Activated naive CD4-positive, alpha-beta T cell treated with anti-CD3 and anti-CD28 coated beads, Interleukin-2, amount 10 ng/mL, durations not matched to agents 7 days and 5 days (primary cell): ENCODE results near the gene SCUBE1.

Experiments used
- CTCF ChIA-PET: fragments of 350-600 bp; sonication (Branson Sonifier 250); formaldehyde crosslinking; loops from one replicate; lab custom pipeline; 2021; ENCODE audit warnings: antibody characterized with exemption; lab: Charles Lee
- DNase-seq: peaks from one replicate; pipeline ENCODE4 v3.0.0-alpha.2; 2020
- H3K27ac Mint-ChIP-seq: one replicate; pipeline ENCODE4 v1.8.0; 2021; ENCODE audit warnings: mild to moderate bottlenecking, moderate library complexity, mixed read lengths
- H3K27me3 Mint-ChIP-seq: one replicate; pipeline ENCODE4 v1.8.0; 2021; ENCODE audit warnings: mild to moderate bottlenecking, mixed read lengths
- H3K36me3 Mint-ChIP-seq: one replicate; pipeline ENCODE4 v1.8.0; 2021; ENCODE audit warnings: mixed read lengths
- H3K4me1 Mint-ChIP-seq: one replicate; pipeline ENCODE4 v1.8.0; 2021; ENCODE audit warnings: mixed read lengths
- H3K4me3 Mint-ChIP-seq: one replicate; pipeline ENCODE4 v1.8.0; 2021; ENCODE audit warnings: mild to moderate bottlenecking, moderate library complexity, mixed read lengths
- H3K9me3 Mint-ChIP-seq: one replicate; pipeline ENCODE4 v1.8.0; 2021; ENCODE audit warnings: mixed read lengths

The SCUBE1 gene

GRCh38 chr22:43241138-43241597 lies 102.0 kb downstream of the SCUBE1 start:
- H3K36me3 Mint-ChIP-seq = no peaks in the 10 kb centered on the region
- CTCF ChIA-PET = interaction anchor here (1.3 kb wide), 1 partner anchor 10 kb away, joined by 4 read pairs; no protein-coding TSS in a partner anchor
- no peak for DNase-seq
- no peak overlapping the region for H3K27ac Mint-ChIP-seq
- no peaks in the 10 kb centered on the region for H3K9me3 Mint-ChIP-seq
- H3K27me3 Mint-ChIP-seq = peaks cover 45% of the 10 kb centered on the region
- H3K4me1 Mint-ChIP-seq = no peaks in the 10 kb centered on the region
- H3K4me3 Mint-ChIP-seq = no peak overlapping the region

DNA sequence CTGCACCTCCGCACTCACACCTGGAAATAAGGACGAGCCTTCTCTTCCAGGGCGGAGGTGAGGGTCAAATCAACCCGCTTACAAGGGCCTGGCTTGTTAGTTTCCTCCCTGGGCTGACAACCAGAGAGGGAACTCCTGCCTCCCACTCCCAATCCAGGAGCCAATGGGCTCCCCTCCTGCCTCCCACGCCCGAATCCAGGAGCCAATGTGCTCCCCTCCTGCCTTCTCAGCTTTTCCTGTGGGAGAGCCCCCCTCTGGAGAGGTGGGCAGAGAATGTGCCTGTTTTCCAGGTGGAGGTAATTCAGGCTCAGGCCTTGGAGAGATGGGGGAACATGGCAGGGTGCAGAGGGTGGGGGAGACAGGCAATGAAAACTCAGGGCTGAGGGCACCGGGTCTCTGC lies 102.6 kb downstream of the SCUBE1 start:
- Mint-ChIP-seq H3K27me3 (peaks cover 44% of the 10 kb centered on the region), H3K4me1 (no peaks in the 10 kb centered on the region), H3K4me3 (no peak overlapping the region), H3K9me3 (no peaks in the 10 kb centered on the region), H3K36me3 (no peaks in the 10 kb centered on the region), H3K27ac (no peak overlapping the region)
- CTCF ChIA-PET = interaction anchor here (1.3 kb wide), 1 partner anchor 9 kb away, joined by 4 read pairs; no protein-coding TSS in a partner anchor
- no peak for DNase-seq

DNA sequence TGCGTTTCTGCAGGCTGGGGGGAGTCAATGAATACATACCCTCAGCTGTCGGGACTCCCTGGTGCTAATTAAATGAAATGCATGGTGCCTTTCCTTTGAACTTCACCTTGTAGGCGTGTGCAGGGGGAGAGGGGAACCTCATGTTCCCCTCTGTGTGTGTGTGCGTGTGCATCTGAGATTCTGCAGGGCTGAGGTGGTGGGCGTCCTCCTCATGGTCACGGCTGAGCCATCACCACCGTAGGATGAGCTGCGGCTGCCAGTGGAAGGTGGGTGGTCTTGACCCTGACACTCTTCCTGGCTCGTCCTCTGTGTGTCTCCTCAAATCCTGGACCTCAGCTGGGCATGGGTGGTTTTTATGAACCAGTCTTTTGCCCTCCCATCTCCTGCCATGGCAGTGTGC lies 103.2 kb downstream of the SCUBE1 start:
- no peaks in the 10 kb centered on the region for H3K9me3 Mint-ChIP-seq
- H3K36me3 Mint-ChIP-seq = no peaks in the 10 kb centered on the region
- no peak for DNase-seq
- peaks cover 46% of the 10 kb centered on the region for H3K27me3 Mint-ChIP-seq
- H3K27ac Mint-ChIP-seq = no peak overlapping the region
- no peaks in the 10 kb centered on the region for H3K4me1 Mint-ChIP-seq
- CTCF ChIA-PET = no interaction called here
- H3K4me3 Mint-ChIP-seq = no peak overlapping the region

GRCh38 chr22:43239193-43239780 lies 103.9 kb downstream of the SCUBE1 start:
- H3K9me3 Mint-ChIP-seq = no peaks in the 10 kb centered on the region
- CTCF ChIA-PET = interaction anchor here (0.7 kb wide), 1 partner anchor 110 kb away, joined by 3 read pairs; no protein-coding TSS in a partner anchor
- no peaks in the 10 kb centered on the region for H3K36me3 Mint-ChIP-seq
- DNase-seq = no peak
- peaks cover 50% of the 10 kb centered on the region for H3K27me3 Mint-ChIP-seq
- no peaks in the 10 kb centered on the region for H3K4me1 Mint-ChIP-seq
- no peak overlapping the region for H3K4me3 Mint-ChIP-seq
- H3K27ac Mint-ChIP-seq = no peak overlapping the region

DNA sequence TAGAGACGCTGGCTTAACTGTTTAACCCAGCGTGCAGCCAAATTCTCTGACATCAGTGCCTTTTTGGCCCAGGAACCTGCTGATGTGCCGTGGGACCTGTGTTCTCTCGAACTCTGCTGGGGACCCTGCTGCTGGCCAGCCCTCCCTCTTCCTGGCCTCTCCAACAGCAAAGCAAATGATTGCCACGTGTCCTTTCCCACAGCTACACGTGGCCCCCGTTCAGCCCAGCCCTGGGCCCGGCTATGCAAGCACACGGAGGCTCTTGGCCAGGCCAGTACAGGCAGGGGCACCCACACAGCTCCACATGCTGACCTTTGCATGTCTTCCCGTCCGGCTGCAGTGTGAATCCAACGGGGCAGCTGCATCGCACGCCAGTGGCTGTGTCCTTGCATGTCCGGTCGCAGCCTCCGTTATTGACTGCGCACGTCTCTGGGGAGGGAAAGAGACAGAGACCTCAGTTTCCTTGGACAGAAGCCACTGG lies 104.6 kb downstream of the SCUBE1 start:
- Mint-ChIP-seq H3K27me3 (peaks cover 50% of the 10 kb centered on the region), H3K36me3 (no peaks in the 10 kb centered on the region), H3K4me1 (no peaks in the 10 kb centered on the region), H3K27ac (no peak overlapping the region), H3K9me3 (no peaks in the 10 kb centered on the region), H3K4me3 (no peak overlapping the region)
- CTCF ChIA-PET = interaction anchor here (0.7 to 2.0 kb wide), 2 partner anchors 108 to 111 kb away, joined by 3 to 5 read pairs; no protein-coding TSS in a partner anchor
- DNase-seq = no peak

GRCh38 chr22:43237280-43237679 lies 105.9 kb downstream of the SCUBE1 start:
- no peaks in the 10 kb centered on the region for H3K4me1 Mint-ChIP-seq
- H3K9me3 Mint-ChIP-seq = no peaks in the 10 kb centered on the region
- H3K27ac Mint-ChIP-seq = no peak overlapping the region
- peaks cover 50% of the 10 kb centered on the region for H3K27me3 Mint-ChIP-seq
- no peak for DNase-seq
- H3K4me3 Mint-ChIP-seq = no peak overlapping the region
- H3K36me3 Mint-ChIP-seq = no peaks in the 10 kb centered on the region
- CTCF ChIA-PET = interaction anchor here (2.0 kb wide), 1 partner anchor 109 kb away, joined by 5 read pairs; no protein-coding TSS in a partner anchor

DNA sequence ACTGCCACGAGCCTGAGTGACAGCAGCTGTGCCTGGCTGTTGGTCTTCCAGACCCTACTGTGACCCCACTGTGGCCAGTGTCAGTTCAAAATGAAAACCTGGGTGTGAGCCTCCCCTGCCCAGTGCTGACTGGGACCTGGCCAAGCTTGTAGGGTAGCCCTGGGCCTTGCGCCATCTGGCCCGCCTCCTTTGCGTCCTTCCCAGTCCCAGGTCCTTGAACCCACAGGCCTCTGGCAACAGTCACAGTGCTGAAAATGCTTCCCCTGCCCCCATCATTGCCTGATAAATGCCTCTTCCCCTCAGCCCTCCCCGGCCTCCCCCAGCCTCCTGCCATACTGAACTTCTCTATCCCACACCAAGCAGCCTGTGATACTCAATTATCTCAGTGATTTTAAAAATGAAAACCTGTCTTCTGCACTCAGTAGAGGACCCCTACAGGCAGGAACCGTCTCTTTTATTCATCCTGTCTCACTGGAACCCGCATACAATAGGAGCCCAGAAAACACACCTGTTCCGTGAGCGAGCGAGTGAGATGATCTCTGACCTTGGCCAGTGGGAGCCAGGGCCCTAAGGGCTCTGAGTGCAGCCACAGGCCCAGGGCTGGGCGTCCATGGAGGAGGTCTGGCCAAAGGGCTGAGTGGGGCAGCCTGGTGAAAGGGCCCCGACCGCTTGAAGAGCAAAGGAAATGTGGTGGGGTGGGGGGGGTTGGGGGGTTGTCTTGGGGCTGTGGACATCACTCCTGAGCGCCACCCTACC lies 106.6 kb downstream of the SCUBE1 start:
- H3K27ac Mint-ChIP-seq = no peak overlapping the region
- H3K4me1 Mint-ChIP-seq = no peaks in the 10 kb centered on the region
- no peak overlapping the region for H3K4me3 Mint-ChIP-seq
- CTCF ChIA-PET = interaction anchor here (2.0 kb wide), 1 partner anchor 110 kb away, joined by 5 read pairs; no protein-coding TSS in a partner anchor
- no peak for DNase-seq
- no peaks in the 10 kb centered on the region for H3K9me3 Mint-ChIP-seq
- H3K36me3 Mint-ChIP-seq = no peaks in the 10 kb centered on the region
- H3K27me3 Mint-ChIP-seq = peaks cover 48% of the 10 kb centered on the region

- Mint-ChIP-seq H3K4me3 (no peak overlapping the region), H3K4me1 (peaks cover 5% of the 10 kb centered on the region), H3K9me3 (no peaks in the 10 kb centered on the region), H3K27me3 (peaks cover 45% of the 10 kb centered on the region), H3K36me3 (no peaks in the 10 kb centered on the region), H3K27ac (no peak overlapping the region)
- CTCF ChIA-PET = interaction anchor here (1.7 kb wide), 1 partner anchor 111 kb away, joined by 13 read pairs; no protein-coding TSS in a partner anchor
- DNase-seq = no peak
These were observed 107.4 kb downstream of the SCUBE1 start for GRCh38 chr22:43235445-43236409.

GRCh38 chr22:43234264-43234988 lies 108.7 kb downstream of the SCUBE1 start:
- Mint-ChIP-seq H3K4me3 (no peak overlapping the region), H3K36me3 (no peaks in the 10 kb centered on the region), H3K9me3 (no peaks in the 10 kb centered on the region), H3K27ac (no peak overlapping the region), H3K27me3 (peaks cover 35% of the 10 kb centered on the region), H3K4me1 (peaks cover 5% of the 10 kb centered on the region)
- CTCF ChIA-PET = interaction anchor here (1.7 kb wide), 1 partner anchor 112 kb away, joined by 13 read pairs; no protein-coding TSS in a partner anchor
- DNase-seq = no peak

- Mint-ChIP-seq H3K4me3 (no peak overlapping the region), H3K9me3 (no peaks in the 10 kb centered on the region), H3K4me1 (peaks cover 5% of the 10 kb centered on the region), H3K27me3 (peaks cover 26% of the 10 kb centered on the region), H3K27ac (no peak overlapping the region), H3K36me3 (no peaks in the 10 kb centered on the region)
- no peak for DNase-seq
- CTCF ChIA-PET = interaction anchor here (4.3 to 7.0 kb wide), 2 partner anchors 39 to 112 kb away, joined by 49 to 125 read pairs; no protein-coding TSS in a partner anchor
These were observed 109.6 kb downstream of the SCUBE1 start for GRCh38 chr22:43233529-43233928.

DNA sequence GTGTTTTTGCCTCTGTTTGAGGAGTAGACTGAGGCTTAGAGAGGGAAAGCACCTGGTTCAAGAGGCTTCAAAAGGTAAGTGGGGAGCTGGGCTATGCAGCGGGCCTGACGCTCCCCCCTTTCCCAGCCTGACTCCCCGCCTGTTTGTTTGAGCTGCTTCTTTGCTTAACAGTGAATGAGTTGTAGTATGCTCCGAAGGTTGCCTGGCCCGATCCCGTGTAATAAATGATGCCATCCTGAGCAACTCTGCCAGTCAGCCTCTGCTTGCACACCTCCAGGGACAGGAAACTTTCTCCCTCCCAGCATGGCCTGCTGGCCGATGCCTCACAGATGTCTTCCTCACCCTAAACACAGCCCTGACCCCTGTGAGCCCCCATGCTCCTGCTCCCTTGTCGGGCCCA lies 110.7 kb downstream of the SCUBE1 start:
- Mint-ChIP-seq H3K4me3 (no peak overlapping the region), H3K27me3 (peaks cover 17% of the 10 kb centered on the region), H3K27ac (no peak overlapping the region)

GRCh38 chr22:43231724-43232034 lies 111.5 kb downstream of the SCUBE1 start:
- CTCF ChIA-PET = interaction anchor here (0.6 to 7.0 kb wide), 25 partner anchors 9 to 1519 kb away, joined by 3 to 125 read pairs (median 4); no protein-coding TSS in a partner anchor
- Mint-ChIP-seq H3K4me1 (peaks cover 5% of the 10 kb centered on the region), H3K27ac (no peak overlapping the region), H3K9me3 (no peaks in the 10 kb centered on the region), H3K36me3 (no peaks in the 10 kb centered on the region), H3K4me3 (no peak overlapping the region), H3K27me3 (peaks cover 23% of the 10 kb centered on the region)
- DNase-seq = no peak

More for the DNA sequence above, 110.7 kb downstream of the SCUBE1 start:
- Mint-ChIP-seq H3K4me1 (peaks cover 5% of the 10 kb centered on the region), H3K9me3 (no peaks in the 10 kb centered on the region), H3K36me3 (no peaks in the 10 kb centered on the region)
- no peak for DNase-seq
- CTCF ChIA-PET = interaction anchor here (1.1 to 7.0 kb wide), 13 partner anchors 17 to 154 kb away, joined by 3 to 125 read pairs (median 7); no protein-coding TSS in a partner anchor
